AG09309 (cell line): ENCODE results near the gene PKP2.

Experiments used
- DNase-seq: peaks from one replicate; pipeline ENCODE4 v3.0.0-alpha.2; 2010; ENCODE audit warnings: low read depth
- H3K4me3 ChIP-seq: 2 replicates; pipeline ENCODE4 v1.5.1; 2011; ENCODE audit warnings: mild to moderate bottlenecking, low read depth, low read length, moderate library complexity; ENCODE audit not compliant: control insufficient read depth
- CTCF ChIP-seq: IDR thresholded peaks from 2 replicates; pipeline ENCODE4 v1.5.1; 2011; ENCODE audit warnings: mild to moderate bottlenecking, low read depth, low read length, inconsistent platforms; ENCODE audit not compliant: insufficient read depth, control insufficient read depth; ENCODE audit errors: missing control alignments

Gene PKP2

GRCh38 chr12:32755654-32756475, 140.7 kb downstream of the PKP2 start, which contains the start of gene YARS2:
Gene YARS2, minus strand, starts transcription at chr12:32755897. Its CDS starts 23 bp downstream, at chr12:32755874.
- H3K4me3 ChIP-seq: peak within 1 kb of the TSS; percentile 90
- DNase-seq: peak; percentile 96
- peak; percentile 84 for TF ChIP-seq CTCF

- TF ChIP-seq CTCF: peak; percentile 86
- DNase-seq: peak; percentile 29
- H3K4me3 ChIP-seq: peak overlapping the region; percentile 90
These were observed 141.4 kb downstream of the PKP2 start for GRCh38 chr12:32755051-32755653.

GRCh38 chr12:32754111-32754510, 142.5 kb downstream of the PKP2 start:
- no peak for TF ChIP-seq CTCF
- no peak for DNase-seq

DNA sequence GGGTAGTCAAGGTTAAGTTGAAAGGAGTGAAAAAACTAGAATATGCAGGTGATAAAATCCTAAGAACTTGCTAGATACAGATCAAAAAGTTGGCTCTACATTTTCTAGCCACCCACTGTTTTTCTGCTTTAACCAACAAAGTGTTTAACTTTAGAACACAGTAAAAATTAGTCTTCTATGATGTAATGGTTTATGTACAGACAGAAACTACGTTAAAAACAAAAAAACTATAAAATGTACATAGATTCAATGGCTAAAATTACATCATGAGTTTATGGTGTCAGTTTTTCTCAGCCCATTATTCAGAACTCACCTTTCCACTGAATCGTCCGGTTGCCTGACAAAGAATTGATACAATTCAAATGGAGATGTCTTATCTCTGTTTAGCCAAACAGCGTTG, 143.0 kb downstream of the PKP2 start:
- no peak for DNase-seq
- no peak overlapping the region for H3K4me3 ChIP-seq
- TF ChIP-seq CTCF: no peak

More at GRCh38 chr12:32754111-32754510, 142.5 kb downstream of the PKP2 start:
- H3K4me3 ChIP-seq: peak overlapping the region; percentile 90

GRCh38 chr12:32743264-32743663, 153.3 kb downstream of the PKP2 start:
- DNase-seq: no peak
- H3K4me3 ChIP-seq: no peak overlapping the region
- TF ChIP-seq CTCF: no peak

DNA sequence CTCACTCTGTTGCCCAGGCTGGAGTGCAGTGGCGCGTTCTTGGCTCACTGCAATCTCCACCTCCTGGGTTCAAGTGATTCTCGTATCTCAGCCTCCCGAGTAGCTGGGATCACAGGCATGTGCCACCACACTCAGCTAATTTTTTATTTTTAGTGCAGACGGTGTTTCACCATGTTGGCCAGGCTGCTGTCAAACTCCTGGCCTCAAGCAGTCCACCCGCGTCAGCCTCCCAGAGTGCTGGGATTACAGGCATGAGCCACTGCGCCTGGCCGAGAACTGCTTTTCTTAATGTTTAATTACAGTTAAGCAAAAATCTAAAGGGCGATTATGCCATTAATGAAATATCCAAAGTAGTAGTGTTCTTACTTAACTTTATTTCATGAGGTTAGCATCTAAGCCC, 154.4 kb downstream of the PKP2 start:
- no peak overlapping the region for H3K4me3 ChIP-seq
- no peak for TF ChIP-seq CTCF

More for the DNA sequence above, 154.4 kb downstream of the PKP2 start:
- DNase-seq: no peak
